Measurements from ENCODE around the gene CRAMP1.

DNA sequence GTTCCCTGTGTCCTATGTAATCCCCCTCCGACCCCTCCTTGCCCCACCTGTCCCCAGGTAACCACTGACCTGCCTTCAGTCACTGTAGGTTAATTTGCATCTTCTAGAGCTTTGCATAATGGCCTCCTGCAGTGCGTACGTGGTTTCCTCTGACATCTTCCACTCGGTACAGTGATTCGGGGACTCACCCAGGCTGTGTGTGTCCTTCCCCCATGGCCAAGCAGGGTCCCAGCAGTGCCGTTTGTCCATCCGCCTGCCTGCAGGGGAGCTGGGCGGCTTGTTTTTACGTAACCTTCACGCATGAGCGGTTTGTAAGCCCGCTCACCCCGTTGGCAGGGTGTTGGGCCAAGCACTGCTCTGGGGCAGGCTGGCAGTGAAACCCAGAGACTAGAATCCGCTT lies 101.8 kb downstream of the CRAMP1 start:
- TF ChIP-seq POLR2AphosphoS5 (IDR thresholded peaks at IDR 0.05; ENCODE audit: low read depth, low read length) (no peak), CHD2 (IDR thresholded peaks at IDR 0.05; ENCODE audit: low read length) (no peak), POLR2A (IDR thresholded peaks at IDR 0.05; ENCODE audit: control extremely low read depth in 1 of 2, low read depth in 2 of 2, low read length in 2 of 2) (no peak), HDAC6 (IDR thresholded peaks at IDR 0.05; ENCODE audit: low read depth, low read length) (no peak), SP2 (IDR thresholded peaks at IDR 0.05; ENCODE audit: low read length) (no peak), TAF1 (IDR thresholded peaks at IDR 0.05; ENCODE audit: low read depth, low read length) (0 out of 2 replicates have a peak, but pooled peaks have one; percentile 22), EP300 (IDR thresholded peaks at IDR 0.05; ENCODE audit: borderline replicate concordance in 1 of 2, low read depth in 2 of 2, low read length in 2 of 2) (no peak), KDM1A (IDR thresholded peaks at IDR 0.05; ENCODE audit: borderline replicate concordance, low read length) (no peak)
- TF ChIP-seq, protein P1, sequence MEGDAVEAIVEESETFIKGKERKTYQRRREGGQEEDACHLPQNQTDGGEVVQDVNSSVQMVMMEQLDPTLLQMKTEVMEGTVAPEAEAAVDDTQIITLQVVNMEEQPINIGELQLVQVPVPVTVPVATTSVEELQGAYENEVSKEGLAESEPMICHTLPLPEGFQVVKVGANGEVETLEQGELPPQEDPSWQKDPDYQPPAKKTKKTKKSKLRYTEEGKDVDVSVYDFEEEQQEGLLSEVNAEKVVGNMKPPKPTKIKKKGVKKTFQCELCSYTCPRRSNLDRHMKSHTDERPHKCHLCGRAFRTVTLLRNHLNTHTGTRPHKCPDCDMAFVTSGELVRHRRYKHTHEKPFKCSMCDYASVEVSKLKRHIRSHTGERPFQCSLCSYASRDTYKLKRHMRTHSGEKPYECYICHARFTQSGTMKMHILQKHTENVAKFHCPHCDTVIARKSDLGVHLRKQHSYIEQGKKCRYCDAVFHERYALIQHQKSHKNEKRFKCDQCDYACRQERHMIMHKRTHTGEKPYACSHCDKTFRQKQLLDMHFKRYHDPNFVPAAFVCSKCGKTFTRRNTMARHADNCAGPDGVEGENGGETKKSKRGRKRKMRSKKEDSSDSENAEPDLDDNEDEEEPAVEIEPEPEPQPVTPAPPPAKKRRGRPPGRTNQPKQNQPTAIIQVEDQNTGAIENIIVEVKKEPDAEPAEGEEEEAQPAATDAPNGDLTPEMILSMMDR (IDR thresholded peaks at IDR 0.05; ENCODE audit: control extremely low read depth in 1 of 3, insufficient read depth in 1 of 3, low read depth in 1 of 3, low read length in 3 of 3) = no peak
- TF ChIP-seq, protein P2, sequence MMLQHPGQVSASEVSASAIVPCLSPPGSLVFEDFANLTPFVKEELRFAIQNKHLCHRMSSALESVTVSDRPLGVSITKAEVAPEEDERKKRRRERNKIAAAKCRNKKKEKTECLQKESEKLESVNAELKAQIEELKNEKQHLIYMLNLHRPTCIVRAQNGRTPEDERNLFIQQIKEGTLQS (IDR thresholded peaks at IDR 0.05; ENCODE audit: insufficient read depth, low read depth, low read length) = no peak
- TF ChIP-seq, protein P3, sequence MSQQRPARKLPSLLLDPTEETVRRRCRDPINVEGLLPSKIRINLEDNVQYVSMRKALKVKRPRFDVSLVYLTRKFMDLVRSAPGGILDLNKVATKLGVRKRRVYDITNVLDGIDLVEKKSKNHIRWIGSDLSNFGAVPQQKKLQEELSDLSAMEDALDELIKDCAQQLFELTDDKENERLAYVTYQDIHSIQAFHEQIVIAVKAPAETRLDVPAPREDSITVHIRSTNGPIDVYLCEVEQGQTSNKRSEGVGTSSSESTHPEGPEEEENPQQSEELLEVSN (IDR thresholded peaks at IDR 0.05) = no peak
